GM12878 (cell line): ENCODE measurements around the gene AKAP12.

ENCODE experiments used
- BRCA1 ChIP-seq: IDR thresholded peaks from 2 replicates; pipeline ENCODE4 v1.6.1; 2011; ENCODE audit warnings: low read depth, low read length, improper control_type of control experiment
- CTCF ChIP-seq, 3 experiments: IDR thresholded peaks in 2 of 3; conservative IDR thresholded peaks in 1 of 3; 2 replicates each; pipeline ENCODE4 v1.5.1; 2011; ENCODE audit warnings: low read depth in 3 of 3, low read length in 3 of 3, mild to moderate bottlenecking in 3 of 3, control low read depth in 2 of 3, moderate library complexity in 2 of 3, inconsistent platforms in 1 of 3, mixed read lengths in 1 of 3; ENCODE audit not compliant: control insufficient read depth in 2 of 3, insufficient read depth in 1 of 3; ENCODE audit errors: extremely low read depth in 1 of 3
- EP300 ChIP-seq, 2 experiments: fragments of 150-350 bp in 1 of 2; IDR thresholded peaks; 2 replicates each; pipeline ENCODE4 v1.6.1; 2011 to 2012; ENCODE audit warnings: low read depth in 2 of 2, low read length in 2 of 2, borderline replicate concordance in 1 of 2, improper control_type of control experiment in 1 of 2, inconsistent platforms in 1 of 2; ENCODE audit not compliant: control insufficient read depth in 1 of 2
- ESRRA ChIP-seq: IDR thresholded peaks from 2 replicates; pipeline ENCODE4 v1.6.1; 2012; ENCODE audit warnings: mild to moderate bottlenecking, low read length, improper control_type of control experiment
- FOXK2 ChIP-seq: fragments of 450-650 bp; IDR thresholded peaks from 2 replicates; pipeline ENCODE4 v1.6.1; 2017; ENCODE audit warnings: mild to moderate bottlenecking, moderate library complexity
- IKZF1 ChIP-seq: fragments of 450-650 bp; conservative IDR thresholded peaks from 2 replicates; pipeline ENCODE4 v1.6.1; 2017; ENCODE audit warnings: antibody characterized with exemption, mild to moderate bottlenecking
- IRF4 ChIP-seq: IDR thresholded peaks from 2 replicates; pipeline ENCODE4 v1.6.1; 2011; ENCODE audit warnings: low read depth, low read length
- MXI1 ChIP-seq: fragments of 150-350 bp; IDR thresholded peaks from 2 replicates; pipeline ENCODE4 v1.6.1; 2011; ENCODE audit warnings: low read depth, mild to moderate bottlenecking, inconsistent platforms, low read length, improper control_type of control experiment
- PBX3 ChIP-seq: IDR thresholded peaks from 2 replicates; pipeline ENCODE4 v1.6.1; 2011; ENCODE audit warnings: mild to moderate bottlenecking, low read depth, low read length, moderate library complexity; ENCODE audit not compliant: insufficient replicate concordance
- RCOR1 ChIP-seq: conservative IDR thresholded peaks from 2 replicates; pipeline ENCODE4 v1.6.1; 2012; ENCODE audit warnings: low read depth, low read length, improper control_type of control experiment
- SMC3 ChIP-seq: IDR thresholded peaks from 2 replicates; pipeline ENCODE4 v1.6.1; 2011; ENCODE audit warnings: low read length, improper control_type of control experiment, borderline replicate concordance
- USF2 ChIP-seq: IDR thresholded peaks from 2 replicates; pipeline ENCODE4 v1.6.1; 2011; ENCODE audit warnings: low read depth, low read length, improper control_type of control experiment, borderline replicate concordance

GRCh38 chr6:151384151-151384550, 144.4 kb downstream of the AKAP12 start:
- no peak for TF ChIP-seq CTCF (IDR thresholded peaks at IDR 0.05 in 2 of 3, conservative IDR thresholded peaks at IDR 0.05 in 1 of 3; ENCODE audit: control insufficient read depth in 2 of 3, extremely low read depth in 1 of 3, insufficient read depth in 1 of 3, low read depth in 3 of 3, low read length in 3 of 3)
- TF ChIP-seq SMC3 = no peak
- no peak for TF ChIP-seq EP300 (IDR thresholded peaks at IDR 0.05; ENCODE audit: borderline replicate concordance in 1 of 2, control insufficient read depth in 1 of 2, low read depth in 2 of 2, low read length in 2 of 2)
- TF ChIP-seq PBX3 = no peak
- TF ChIP-seq RCOR1 = no peak
- TF ChIP-seq IKZF1 = no peak
- no peak for TF ChIP-seq FOXK2
- no peak for TF ChIP-seq USF2
- TF ChIP-seq IRF4 = no peak
- no peak for TF ChIP-seq ESRRA
- no peak for TF ChIP-seq BRCA1
- TF ChIP-seq MXI1 = no peak
